Uterus (tissue), 4 donors: ENCODE measurements around the gene KLHDC4. TPM values are rescaled to one million over a fixed set of nuclear protein-coding genes. Genes with fewer than 3 reads are reported as not detected.

Source experiments
- DNase-seq, 2 donors: peaks; one replicate each; pipeline ENCODE4 v3.0.0-alpha.2; 2019 to 2020
- H3K27ac ChIP-seq, 2 donors: fragments of 200-600 bp; sonication (generic); 1 replicate in 1 of 2; 2 replicates in 1 of 2; pipeline ENCODE4 v1.5.1; 2016 to 2018
- H3K27me3 ChIP-seq, 2 donors: fragments of 200-600 bp; sonication (generic); one replicate each; pipeline ENCODE4 v1.5.1; 2018 to 2019; ENCODE audit warnings: control low read depth in 1 of 2
- H3K36me3 ChIP-seq, 2 donors: fragments of 200-600 bp; sonication (generic); one replicate each; pipeline ENCODE4 v1.5.1; 2019; ENCODE audit warnings: control low read depth in 1 of 2
- H3K4me1 ChIP-seq, 2 donors: fragments of 200-600 bp; sonication (generic); one replicate each; pipeline ENCODE4 v1.5.1; 2018 to 2019; ENCODE audit warnings: control low read depth in 1 of 2
- H3K4me3 ChIP-seq, 2 donors: fragments of 200-600 bp; sonication (generic); 1 replicate in 1 of 2; 2 replicates in 1 of 2; pipeline ENCODE4 v1.5.1; 2018 to 2019; ENCODE audit warnings: mild to moderate bottlenecking in 1 of 2
- H3K9me3 ChIP-seq, 2 donors: fragments of 200-600 bp; sonication (generic); one replicate each; pipeline ENCODE4 v1.5.1; 2019; ENCODE audit warnings: control low read depth in 1 of 2
- CTCF ChIP-seq, 4 experiments: fragments of 200-600 bp in 2 of 4; fragments of 450-650 bp in 2 of 4; sonication (generic) in 2 of 4; IDR thresholded peaks; one replicate each; pipeline ENCODE4 v1.5.1; 2016 to 2019; ENCODE audit warnings: antibody characterized with exemption in 4 of 4, mild to moderate bottlenecking in 2 of 4, moderate library complexity in 1 of 4
- POLR2A ChIP-seq, 2 donors: fragments of 450-650 bp; IDR thresholded peaks; one replicate each; pipeline ENCODE4 v1.6.1; 2016; ENCODE audit warnings: antibody characterized with exemption in 2 of 2, mild to moderate bottlenecking in 1 of 2, moderate library complexity in 1 of 2
- intact Hi-C: fragments of 100-400 bp; cut with DNase I; formaldehyde crosslinking; loops from one replicate; pipeline ENCODE4 v1.15.1; 2023; ENCODE audit warnings: low total_unique reads
- total RNA-seq, 4 donors: library from RNA; depleted of rRNA in 3 of 4; stranded (reverse); fragments of >200 nt in 3 of 4; gene quantifications; one replicate each; pipeline versions ENCODE4 v1.1.0 to v1.2.4, GENCODE V29; 2014 to 2023
- donor health status: DM: yes; HTN: yes; CAD: no.

The KLHDC4 gene
- total RNA-seq, 4 donors from 2014 or later, result 25.1 to 49.2 (median 36.4) TPM

GRCh38 chr16:87669672-87670071 is 96.1 kb downstream of the KLHDC4 start:
- Histone ChIP-seq H3K4me1 (no peaks in the 10 kb centered on the region), H3K27me3 (no peaks in the 10 kb centered on the region), H3K27ac (no peak overlapping the region), H3K9me3 (no peaks in the 10 kb centered on the region), H3K36me3 (no peaks in the 10 kb centered on the region), H3K4me3 (no peak overlapping the region)
- intact Hi-C loops, result no loop called here
- no peak for TF ChIP-seq CTCF (IDR thresholded peaks at IDR 0.05)
- no peak for TF ChIP-seq POLR2A (IDR thresholded peaks at IDR 0.05)
- no peak for DNase-seq

GRCh38 chr16:87667946-87668345 is 97.8 kb downstream of the KLHDC4 start:
- DNase-seq, result no peak
- H3K4me3 ChIP-seq, result no peak overlapping the region
- H3K9me3 ChIP-seq, result no peaks in the 10 kb centered on the region
- no peaks in the 10 kb centered on the region for H3K36me3 ChIP-seq
- TF ChIP-seq POLR2A (IDR thresholded peaks at IDR 0.05) (no peak), CTCF (IDR thresholded peaks at IDR 0.05) (no peak)
- H3K27me3 ChIP-seq, result no peaks in the 10 kb centered on the region
- intact Hi-C loops, result no loop called here
- H3K4me1 ChIP-seq, result no peaks in the 10 kb centered on the region
- no peak overlapping the region for H3K27ac ChIP-seq

GRCh38 chr16:87667443-87667842 is 98.3 kb downstream of the KLHDC4 start:
- Histone ChIP-seq H3K36me3 (no peaks in the 10 kb centered on the region), H3K4me3 (no peak overlapping the region), H3K27ac (no peak overlapping the region), H3K27me3 (no peaks in the 10 kb centered on the region), H3K4me1 (no peaks in the 10 kb centered on the region), H3K9me3 (no peaks in the 10 kb centered on the region)
- intact Hi-C loops, result no loop called here
- DNase-seq, result no peak
- TF ChIP-seq CTCF (IDR thresholded peaks at IDR 0.05) (no peak), POLR2A (IDR thresholded peaks at IDR 0.05) (no peak)

GRCh38 chr16:87666919-87667318 is 98.9 kb downstream of the KLHDC4 start:
- DNase-seq, result no peak
- Histone ChIP-seq H3K4me1 (no peaks in the 10 kb centered on the region), H3K9me3 (no peaks in the 10 kb centered on the region), H3K4me3 (no peak overlapping the region), H3K36me3 (no peaks in the 10 kb centered on the region), H3K27me3 (no peaks in the 10 kb centered on the region), H3K27ac (no peak overlapping the region)
- no peak for TF ChIP-seq CTCF (IDR thresholded peaks at IDR 0.05)
- no peak for TF ChIP-seq POLR2A (IDR thresholded peaks at IDR 0.05)
- intact Hi-C loops, result no loop called here

GRCh38 chr16:87665193-87665592 is 100.6 kb downstream of the KLHDC4 start:
- Histone ChIP-seq H3K4me3 (no peak overlapping the region), H3K4me1 (no peaks in the 10 kb centered on the region), H3K27ac (no peak overlapping the region), H3K36me3 (no peaks in the 10 kb centered on the region), H3K27me3 (no peaks in the 10 kb centered on the region), H3K9me3 (no peaks in the 10 kb centered on the region)
- intact Hi-C loops, result no loop called here
- no peak for TF ChIP-seq CTCF (IDR thresholded peaks at IDR 0.05)
- no peak for TF ChIP-seq POLR2A (IDR thresholded peaks at IDR 0.05)
- no peak for DNase-seq
